ENCODE measurements around the gene SIX3.

The SIX3 gene

DNA sequence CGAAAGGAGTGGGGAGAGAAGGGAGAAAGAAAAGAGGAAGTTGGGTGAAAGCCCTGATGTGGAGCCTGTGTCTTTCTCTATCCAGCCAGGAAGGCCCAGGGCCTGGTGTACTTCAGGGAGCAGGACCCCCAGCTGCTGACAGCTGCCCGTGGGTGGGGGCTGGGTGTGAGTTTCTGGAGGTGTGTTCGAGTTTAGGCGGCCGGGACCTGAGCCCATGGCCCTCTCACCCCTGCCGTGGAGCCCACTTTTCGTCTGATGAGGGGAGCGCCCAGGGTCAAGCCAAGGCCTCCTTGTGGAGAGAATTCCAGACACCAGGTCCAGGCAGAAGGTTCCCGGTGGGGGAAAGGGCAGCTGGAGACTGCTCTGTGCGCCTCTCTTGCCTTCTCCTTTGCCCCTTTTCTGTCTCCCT lies 2.2 kb downstream of the SIX3 start:
- DNase-seq (ENCODE audit: low read depth in 2 of 2): no peak

DNA sequence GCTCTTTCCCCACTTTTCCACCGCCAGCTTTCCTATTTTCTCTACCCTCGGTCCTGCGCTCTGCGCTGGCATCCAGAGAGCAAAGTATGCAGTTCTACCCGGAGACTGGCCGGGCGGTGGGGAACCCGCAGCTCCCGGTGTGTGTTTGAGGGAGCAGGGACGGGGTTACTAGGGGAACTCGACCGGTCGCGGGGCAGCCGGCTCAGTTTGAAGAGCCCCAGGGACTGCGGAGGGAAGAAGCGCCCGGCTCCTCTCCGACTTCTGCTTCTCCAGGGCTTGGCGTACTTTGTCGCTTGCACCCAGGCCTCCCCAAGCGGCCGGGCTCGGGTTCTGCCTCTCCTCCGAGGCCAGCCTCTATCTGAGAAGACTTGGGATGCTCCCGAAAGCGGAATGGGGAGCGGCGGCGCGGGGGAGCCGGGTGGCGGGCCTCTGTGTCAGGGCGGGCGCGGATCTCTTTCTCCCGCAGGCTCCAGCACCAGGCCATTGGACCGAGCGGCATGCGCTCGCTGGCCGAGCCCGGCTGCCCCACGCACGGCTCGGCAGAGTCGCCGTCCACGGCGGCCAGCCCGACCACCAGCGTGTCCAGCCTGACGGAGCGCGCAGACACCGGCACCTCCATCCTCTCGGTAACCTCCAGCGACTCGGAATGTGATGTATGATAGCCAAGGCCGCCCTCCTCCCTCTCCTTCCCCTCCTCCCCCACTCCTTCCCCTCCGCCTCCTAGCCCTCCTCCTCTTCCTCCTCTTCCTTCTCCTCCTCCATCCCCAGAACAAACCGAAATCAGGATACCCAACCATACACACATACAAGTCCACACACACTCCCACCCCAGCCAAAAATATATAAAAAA lies 2.8 kb downstream of the SIX3 start:
- DNase-seq (ENCODE audit: low read depth in 2 of 2): no peak

GRCh38 chr2:44944952-44945612 lies 3.6 kb downstream of the SIX3 start:
- DNase-seq (ENCODE audit: low read depth in 2 of 2): no peak

GRCh38 chr2:44945676-44946371 lies 4.3 kb downstream of the SIX3 start:
- DNase-seq (ENCODE audit: low read depth in 2 of 2): no peak

DNA sequence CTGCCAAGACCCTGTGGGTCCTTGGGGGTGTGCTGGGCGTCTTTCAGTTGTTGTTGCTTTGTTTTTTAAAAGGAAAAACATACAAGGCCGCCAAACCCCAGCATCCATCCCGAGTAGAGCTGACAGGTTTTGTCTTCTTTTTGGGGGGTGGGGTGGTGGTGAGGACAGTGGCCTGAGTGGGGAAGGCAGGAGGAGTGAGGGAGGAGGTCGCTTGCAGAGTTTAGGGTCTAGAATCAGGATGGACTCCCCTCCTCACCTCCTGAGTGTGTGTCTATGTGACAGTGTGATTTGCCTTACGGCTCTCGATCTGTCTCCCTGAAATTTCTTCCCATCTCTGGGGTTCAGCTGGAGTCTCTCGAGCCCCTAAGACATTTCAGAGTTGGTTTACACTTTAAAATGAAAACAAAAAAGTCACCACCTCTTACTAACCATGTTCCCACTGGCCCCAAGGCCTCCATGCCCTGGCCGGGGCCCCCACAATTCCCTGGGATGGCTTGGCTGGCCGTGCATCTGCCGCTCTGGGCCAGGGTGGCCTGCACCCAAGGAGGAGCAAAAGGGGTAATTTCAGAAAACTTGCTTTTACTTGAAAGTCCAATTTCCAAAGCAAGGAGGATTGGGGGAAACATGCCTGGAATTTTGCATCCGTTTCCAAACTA lies 5.0 kb downstream of the SIX3 start:
- no peak for DNase-seq (ENCODE audit: low read depth in 2 of 2)

GRCh38 chr2:44947028-44947375 lies 5.5 kb downstream of the SIX3 start:
- DNase-seq (ENCODE audit: low read depth in 2 of 2): no peak

GRCh38 chr2:44948565-44949328 lies 7.2 kb downstream of the SIX3 start:
- DNase-seq (ENCODE audit: low read depth in 2 of 2): no peak

DNA sequence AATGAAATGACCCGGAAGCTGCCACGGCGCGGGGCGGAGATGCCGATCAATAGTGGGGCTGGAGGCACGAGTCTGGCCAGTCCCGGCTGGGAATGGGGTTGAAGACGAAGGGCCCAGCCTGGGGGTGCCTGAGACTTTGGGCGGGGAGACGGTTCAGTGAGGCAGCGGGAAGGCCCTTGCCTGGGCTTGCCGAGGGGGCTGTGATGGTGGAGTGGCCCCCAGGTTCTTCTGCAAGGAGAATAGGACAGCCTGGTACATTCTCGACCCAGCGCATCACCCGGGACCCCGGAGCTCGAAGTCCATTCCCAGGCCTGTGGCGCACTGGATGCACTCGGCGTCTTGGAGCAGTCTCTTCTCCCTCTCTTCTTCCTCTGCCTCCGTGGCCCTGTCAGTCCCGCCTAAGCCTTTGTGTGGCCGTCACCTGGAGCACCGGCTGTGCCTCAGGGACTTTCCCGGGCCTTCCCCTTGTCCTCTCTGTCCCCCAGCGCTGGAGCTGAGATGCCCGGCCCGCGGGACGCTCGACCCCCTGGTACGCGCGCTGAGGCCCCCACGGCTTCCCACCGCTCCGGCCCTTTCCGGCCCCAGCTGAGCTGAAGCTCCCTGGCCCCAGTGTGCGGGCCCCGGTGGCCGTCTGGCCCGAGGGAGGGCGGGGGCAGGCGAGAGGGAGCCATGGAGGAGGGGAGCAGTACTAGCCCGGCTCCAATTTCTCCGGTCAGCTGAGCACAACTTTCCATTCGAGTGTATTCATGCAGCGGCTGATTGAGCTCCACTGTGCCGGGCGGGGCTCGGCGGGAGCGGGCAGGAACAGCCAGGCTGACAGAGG lies 8.0 kb downstream of the SIX3 start:
- no peak for DNase-seq (ENCODE audit: low read depth in 2 of 2)

GRCh38 chr2:44950646-44951045 lies 9.1 kb downstream of the SIX3 start:
- no peak for DNase-seq (ENCODE audit: low read depth in 2 of 2)

GRCh38 chr2:44951124-44951523 lies 9.6 kb downstream of the SIX3 start:
- no peak for DNase-seq (ENCODE audit: low read depth in 2 of 2)

DNA sequence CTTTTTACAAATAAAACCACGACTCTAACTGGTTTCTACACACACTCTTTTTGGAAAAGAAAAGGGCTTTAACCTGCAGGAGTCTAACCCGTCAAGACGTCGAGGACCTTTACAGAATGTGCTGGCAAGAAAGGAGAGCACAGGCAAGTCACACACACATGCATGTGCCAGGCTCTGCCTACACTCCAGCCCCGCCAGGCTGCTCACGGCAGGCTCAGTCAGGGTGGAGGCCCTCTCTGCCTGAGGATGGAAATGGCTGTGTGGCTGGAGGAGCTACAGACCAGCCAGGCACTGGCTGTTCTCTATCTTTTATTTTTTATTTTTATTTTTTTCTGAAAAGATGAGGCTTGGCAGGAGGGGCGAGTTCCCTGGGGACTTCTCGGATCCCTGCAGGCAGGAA lies 10.2 kb downstream of the SIX3 start:
- no peak for DNase-seq (ENCODE audit: low read depth in 2 of 2)

- no peak for DNase-seq (ENCODE audit: low read depth in 2 of 2)
Observed at GRCh38 chr2:44952143-44952805, 10.8 kb downstream of the SIX3 start.

GRCh38 chr2:44952806-44953498 lies 11.4 kb downstream of the SIX3 start:
- DNase-seq (ENCODE audit: low read depth in 2 of 2): no peak

DNA sequence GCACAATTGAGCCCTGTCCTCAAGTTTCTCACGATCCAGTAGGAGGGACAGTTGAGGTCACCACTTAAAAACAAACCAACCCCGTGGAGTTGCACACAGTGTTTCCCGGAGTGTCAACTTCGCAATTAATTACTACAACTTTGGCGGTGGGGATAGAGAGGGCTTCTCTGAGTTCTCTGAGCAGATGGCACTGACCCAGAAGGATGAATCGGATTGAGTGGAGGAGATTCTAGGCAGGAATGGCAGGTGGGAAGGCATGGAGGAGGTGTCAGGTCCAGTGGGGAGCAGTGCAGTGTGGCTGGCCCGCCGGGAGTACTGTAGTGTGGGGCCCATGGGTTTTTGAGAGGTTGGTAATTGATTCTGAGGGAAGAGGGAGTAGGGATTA lies 12.0 kb downstream of the SIX3 start:
- no peak for DNase-seq (ENCODE audit: low read depth in 2 of 2)

- no peak for DNase-seq (ENCODE audit: low read depth in 2 of 2)
Observed at GRCh38 chr2:44954447-44954888, 13.0 kb downstream of the SIX3 start.

- DNase-seq (ENCODE audit: low read depth in 2 of 2): no peak
Observed at GRCh38 chr2:44954889-44955592, 13.5 kb downstream of the SIX3 start.

DNA sequence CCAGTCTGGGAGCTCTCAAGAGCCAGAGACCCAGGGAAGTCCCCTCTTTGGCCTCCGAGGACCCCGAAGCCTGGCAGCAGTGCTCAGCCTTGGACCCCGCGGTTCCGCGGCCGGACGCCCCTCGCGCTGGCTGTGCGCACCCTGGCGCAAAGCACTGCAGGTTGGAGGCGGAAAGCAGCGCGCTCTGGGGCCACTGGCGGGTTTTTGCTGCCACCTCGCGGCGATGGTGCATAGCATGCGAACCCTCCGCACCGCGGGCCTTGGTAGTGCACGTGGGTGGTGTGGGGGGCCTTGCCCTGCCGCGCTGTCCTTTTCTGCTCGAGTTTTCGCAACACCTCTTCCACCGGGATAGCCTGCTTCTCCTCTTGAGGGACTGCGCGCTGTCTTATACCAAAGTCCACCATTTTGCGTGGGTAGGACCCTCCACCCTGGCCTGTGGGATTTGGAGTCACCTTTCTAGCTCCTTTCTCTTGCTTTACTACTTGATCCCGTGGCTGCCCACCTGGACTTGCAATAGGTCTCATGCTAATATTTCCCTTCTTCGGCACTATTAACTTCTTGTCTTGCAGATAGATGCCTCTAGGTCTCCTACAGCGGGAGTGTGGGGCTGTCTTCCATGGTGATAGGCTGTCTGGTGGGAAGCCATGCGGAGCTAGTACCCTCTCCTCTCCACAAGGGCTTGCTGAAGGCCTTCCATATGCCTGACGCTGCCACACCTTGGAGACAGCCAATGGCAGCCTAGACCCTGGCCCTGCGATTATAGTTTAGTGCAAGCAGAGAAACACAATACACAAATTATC lies 14.3 kb downstream of the SIX3 start:
- DNase-seq (ENCODE audit: low read depth in 2 of 2): peak; percentile 48 to 57

DNA sequence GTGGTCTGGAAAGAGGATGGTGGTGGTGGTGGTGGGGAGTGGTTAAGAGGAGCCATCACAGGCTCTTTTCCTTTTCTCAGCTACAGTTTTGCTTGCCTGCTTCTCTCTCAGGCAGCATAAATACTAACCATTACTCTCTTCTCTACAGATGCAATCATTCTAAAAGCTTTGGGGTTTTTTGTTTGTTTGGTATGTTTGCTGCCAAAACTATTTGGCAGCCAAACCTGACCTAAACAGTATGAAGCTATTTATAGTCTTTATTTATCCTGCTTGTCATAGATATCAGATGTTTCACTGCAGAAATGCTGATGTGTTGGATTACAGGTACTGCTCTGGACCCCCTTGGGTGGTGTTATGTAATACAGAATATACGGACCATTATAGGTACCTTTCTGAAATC lies 15.3 kb downstream of the SIX3 start:
- DNase-seq (ENCODE audit: low read depth in 2 of 2): no peak

Data from stimulated activated CD8-positive, alpha-beta memory T cell treated with anti-CD3 and anti-CD28 coated beads, Interleukin-2, amount 100 ng/mL, for 1 hour (primary cell).